ACC112 (cell line): ENCODE measurements around the gene OGFOD3.
A peak's percentile ranks its signal among the peaks of the same experiment; 100 is the strongest.
"Not testable (repeated sequence)": the region's sequence is repeated elsewhere in the genome, so short reads cannot be mapped to it uniquely, and the experiment has no call there.

Experiments used
- H2AFZ ChIP-seq: fragments of 200-600 bp; sonication (generic); one replicate; pipeline ENCODE4 v1.6.0; 2017; ENCODE audit warnings: antibody characterized with exemption, low read length; ENCODE audit not compliant: unreplicated experiment
- H3K27ac ChIP-seq: fragments of 200-600 bp; sonication (generic); 2 replicates; pipeline ENCODE4 v1.5.1; 2014; ENCODE audit warnings: low read depth, mild to moderate bottlenecking, antibody characterized with exemption, low read length, moderate library complexity
- H3K27me3 ChIP-seq: fragments of 200-600 bp; sonication (generic); 2 replicates; pipeline ENCODE4 v1.6.1; 2014; ENCODE audit warnings: mild to moderate bottlenecking, antibody characterized with exemption, low read length, moderate library complexity, mixed read lengths; ENCODE audit not compliant: insufficient read depth
- H3K36me3 ChIP-seq: fragments of 200-600 bp; sonication (generic); 2 replicates; pipeline ENCODE4 v1.6.1; 2016; ENCODE audit warnings: mild to moderate bottlenecking, antibody characterized with exemption, low read length, moderate library complexity, mixed read lengths; ENCODE audit not compliant: insufficient read depth
- H3K4me1 ChIP-seq: fragments of 200-600 bp; sonication (generic); one replicate; pipeline ENCODE4 v1.6.1; 2016; ENCODE audit warnings: low read length, mixed read lengths; ENCODE audit not compliant: insufficient read depth, unreplicated experiment, control insufficient read depth
- H3K4me3 ChIP-seq: fragments of 200-600 bp; sonication (generic); 2 replicates; pipeline ENCODE4 v1.5.1; 2014; ENCODE audit warnings: mild to moderate bottlenecking, low read depth, low read length
- H3K79me2 ChIP-seq: fragments of 200-600 bp; sonication (generic); one replicate; pipeline ENCODE4 v1.6.0; 2016; ENCODE audit warnings: low read length; ENCODE audit not compliant: control insufficient read depth, unreplicated experiment, insufficient read depth

Gene OGFOD3

DNA sequence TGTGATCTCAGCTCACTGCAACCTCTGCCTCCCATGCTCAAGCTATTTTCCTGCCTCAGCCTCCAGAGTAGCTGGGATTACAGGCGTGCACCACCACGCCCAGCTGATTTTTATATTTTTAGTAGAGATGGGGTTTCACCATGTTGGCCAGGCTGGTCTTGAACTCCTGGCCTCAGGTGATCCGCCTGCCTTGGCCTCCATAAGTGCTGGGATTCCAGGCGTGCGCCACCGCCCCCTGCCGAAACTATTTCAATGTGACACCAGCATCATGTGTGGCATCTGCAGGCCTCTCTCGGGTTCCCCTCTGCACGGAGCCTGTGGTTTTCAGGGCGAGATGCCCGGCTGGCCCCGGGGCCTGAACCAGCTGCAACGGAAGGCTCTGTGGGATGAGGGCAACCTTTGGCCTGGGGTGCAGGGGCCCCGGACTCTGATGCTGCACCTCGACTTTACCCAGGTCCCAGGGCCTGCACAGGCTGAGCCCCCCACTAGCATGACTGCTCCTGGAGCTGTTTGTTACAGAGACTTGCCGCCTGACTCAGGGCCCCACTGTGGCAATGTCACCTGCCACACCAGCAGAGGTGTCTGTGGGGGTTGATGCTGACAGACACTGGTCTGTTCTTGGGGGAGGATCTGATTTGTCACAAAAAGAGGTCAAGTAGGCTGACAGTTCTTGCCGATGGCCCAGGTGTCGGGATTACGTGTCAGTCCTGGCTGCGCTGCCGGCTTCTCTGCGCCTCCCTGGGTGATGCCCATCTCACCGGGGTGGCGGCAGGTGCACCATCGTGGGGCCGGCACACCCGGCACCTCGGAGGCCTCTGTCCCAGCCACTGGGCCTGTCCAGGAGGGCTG, 68.0 kb downstream of the OGFOD3 start:
- no peak overlapping the region for H3K27ac ChIP-seq
- H3K4me1 ChIP-seq = peaks cover 3% of the 10 kb centered on the region
- H3K36me3 ChIP-seq = no peaks in the 10 kb centered on the region
- no peaks in the 10 kb centered on the region for H3K27me3 ChIP-seq
- no peak overlapping the region for H2AFZ ChIP-seq
- no peak overlapping the region for H3K4me3 ChIP-seq
- no peaks in the 10 kb centered on the region for H3K79me2 ChIP-seq

- Histone ChIP-seq H3K27ac (no peak overlapping the region), H3K27me3 (no peaks in the 10 kb centered on the region), H2AFZ (peak overlapping the region; percentile 50), H3K36me3 (no peaks in the 10 kb centered on the region), H3K79me2 (no peaks in the 10 kb centered on the region), H3K4me3 (no peak overlapping the region), H3K4me1 (peaks cover 3% of the 10 kb centered on the region)
Measured at GRCh38 chr17:82349287-82349701, 69.1 kb downstream of the OGFOD3 start.

GRCh38 chr17:82348866-82349265, 69.5 kb downstream of the OGFOD3 start:
- no peak overlapping the region for H3K27ac ChIP-seq
- peak overlapping the region; percentile 50 for H2AFZ ChIP-seq
- no peaks in the 10 kb centered on the region for H3K27me3 ChIP-seq
- no peaks in the 10 kb centered on the region for H3K36me3 ChIP-seq
- H3K4me1 ChIP-seq = peaks cover 3% of the 10 kb centered on the region
- H3K4me3 ChIP-seq = no peak overlapping the region
- no peaks in the 10 kb centered on the region for H3K79me2 ChIP-seq

- Histone ChIP-seq H3K27ac (no peak overlapping the region), H3K27me3 (no peaks in the 10 kb centered on the region), H3K36me3 (no peaks in the 10 kb centered on the region), H3K4me1 (peaks cover 3% of the 10 kb centered on the region), H3K4me3 (no peak overlapping the region), H3K79me2 (no peaks in the 10 kb centered on the region), H2AFZ (no peak overlapping the region)
Measured at GRCh38 chr17:82348434-82348833, 70.0 kb downstream of the OGFOD3 start.

DNA sequence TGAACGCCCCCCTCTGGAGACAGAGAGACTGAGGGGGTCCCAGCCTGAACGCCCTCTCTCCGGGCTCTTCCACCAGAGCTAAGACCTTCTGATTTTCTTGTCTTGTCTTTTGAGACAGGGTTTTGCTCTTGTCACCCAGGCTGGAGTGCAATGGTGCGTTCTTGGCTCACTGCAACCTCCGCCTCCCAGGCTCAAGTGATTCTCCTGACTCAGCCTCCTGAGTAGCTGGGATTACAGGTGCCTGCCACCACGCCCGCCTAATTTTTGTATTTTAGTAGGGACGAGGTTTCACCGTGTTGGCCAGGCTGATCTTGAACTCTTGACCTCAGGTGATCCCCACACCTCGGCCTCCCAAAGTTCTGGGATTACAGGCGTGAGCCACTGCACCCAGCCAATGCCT, 70.4 kb downstream of the OGFOD3 start:
- H2AFZ ChIP-seq, H3K27ac ChIP-seq, H3K4me1 ChIP-seq, H3K4me3 ChIP-seq, H3K79me2 ChIP-seq, H3K36me3 ChIP-seq, H3K27me3 ChIP-seq: not testable (repeated sequence)

DNA sequence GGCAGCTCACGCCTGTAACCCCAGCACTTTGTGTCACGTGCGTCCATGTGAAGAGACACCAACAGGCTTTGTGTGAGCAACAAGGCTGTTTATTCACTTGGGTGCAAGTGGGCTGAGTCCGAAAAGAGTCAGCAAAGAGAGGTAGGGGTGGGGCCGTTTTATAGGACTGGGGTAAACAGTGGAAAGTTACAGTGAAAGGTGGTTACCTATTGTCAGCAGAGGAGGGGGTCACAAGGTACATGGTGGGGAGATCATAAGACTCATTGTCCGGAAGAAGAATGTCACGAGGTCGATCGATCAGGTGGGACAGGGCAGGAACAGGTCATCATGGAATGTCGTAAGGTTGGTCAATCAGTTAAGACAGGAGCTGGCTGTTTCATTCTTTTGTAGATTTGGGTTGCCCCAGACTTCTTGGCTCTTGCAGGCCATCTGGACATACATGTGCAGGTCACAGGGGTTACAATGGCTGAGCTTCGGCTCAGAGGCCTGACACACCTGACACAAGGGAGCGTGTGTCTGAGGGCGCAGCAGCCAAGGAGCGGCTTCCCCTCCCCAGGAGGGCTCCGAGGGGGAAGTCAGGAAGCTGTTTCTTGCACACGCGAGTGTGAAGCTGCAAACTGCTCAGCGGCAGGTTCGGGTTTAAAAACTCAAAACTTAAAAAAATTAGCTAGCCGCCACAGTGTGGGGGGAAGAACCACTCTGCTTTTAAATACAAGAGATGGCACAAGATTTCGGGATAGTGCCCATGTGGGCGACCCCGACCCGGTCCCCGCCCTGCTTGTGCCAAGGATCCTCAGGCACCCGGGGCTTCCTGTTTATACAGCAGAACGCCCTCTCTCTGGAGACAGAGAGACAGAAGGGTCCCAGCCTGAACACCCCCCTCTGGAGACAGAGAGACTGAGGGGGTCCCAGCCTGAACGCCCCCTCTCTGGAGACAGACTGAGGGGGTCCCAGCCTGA, 71.8 kb downstream of the OGFOD3 start:
- no peak overlapping the region for H3K27ac ChIP-seq
- no peak overlapping the region for H2AFZ ChIP-seq
- H3K4me1 ChIP-seq = peaks cover 3% of the 10 kb centered on the region
- H3K27me3 ChIP-seq = no peaks in the 10 kb centered on the region
- no peak overlapping the region for H3K4me3 ChIP-seq
- no peaks in the 10 kb centered on the region for H3K36me3 ChIP-seq
- H3K79me2 ChIP-seq = no peaks in the 10 kb centered on the region

- Histone ChIP-seq H3K27me3 (no peaks in the 10 kb centered on the region), H3K79me2 (no peaks in the 10 kb centered on the region), H3K36me3 (no peaks in the 10 kb centered on the region), H3K4me3 (no peak overlapping the region), H2AFZ (no peak overlapping the region), H3K27ac (no peak overlapping the region), H3K4me1 (peaks cover 3% of the 10 kb centered on the region)
Measured at GRCh38 chr17:82345151-82345976, 73.0 kb downstream of the OGFOD3 start.

GRCh38 chr17:82344175-82344907, 74.0 kb downstream of the OGFOD3 start:
- Histone ChIP-seq H3K4me3 (no peak overlapping the region), H3K36me3 (no peaks in the 10 kb centered on the region), H3K27me3 (no peaks in the 10 kb centered on the region), H3K27ac (no peak overlapping the region), H3K79me2 (no peaks in the 10 kb centered on the region), H3K4me1 (peaks cover 6% of the 10 kb centered on the region), H2AFZ (no peak overlapping the region)

DNA sequence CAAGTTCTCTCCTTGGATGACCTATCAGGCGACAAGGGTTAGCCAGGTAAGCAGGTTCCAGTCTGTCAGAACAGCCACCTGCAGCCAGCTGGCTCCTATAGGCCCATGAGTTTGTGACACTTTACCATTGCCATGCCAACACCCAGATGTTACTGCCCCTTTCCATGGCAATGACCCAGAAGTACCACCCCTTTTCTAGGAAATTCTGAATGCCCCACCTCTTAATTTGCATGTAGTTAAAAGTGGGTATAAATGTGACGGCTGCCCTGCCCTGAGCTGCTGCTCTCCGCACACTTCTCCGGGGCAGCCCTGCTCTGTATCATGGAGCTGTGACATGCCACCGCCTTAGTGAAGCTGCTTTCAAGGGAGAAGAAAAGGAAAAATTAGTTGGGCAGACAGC, 74.8 kb downstream of the OGFOD3 start:
- Histone ChIP-seq H3K27me3 (no peaks in the 10 kb centered on the region), H3K27ac (no peak overlapping the region), H3K4me1 (peaks cover 8% of the 10 kb centered on the region), H3K4me3 (no peak overlapping the region), H2AFZ (no peak overlapping the region), H3K36me3 (no peaks in the 10 kb centered on the region), H3K79me2 (no peaks in the 10 kb centered on the region)
